IPS DF 6.9 (cell line): ENCODE results near the gene ZNF487.

ENCODE experiments used
- DNase-seq: peaks from one replicate; pipeline ENCODE4 v3.0.0-alpha.2; 2013; ENCODE audit warnings: low read depth, low spot score
- H3K27ac ChIP-seq: one replicate; pipeline ENCODE4 v1.5.1; 2013; ENCODE audit warnings: low read length, control low read depth
- H3K27me3 ChIP-seq: 2 replicates; pipeline ENCODE4 v1.6.1; 2013; ENCODE audit warnings: mild to moderate bottlenecking, low read length; ENCODE audit not compliant: control insufficient read depth, insufficient read depth
- H3K36me3 ChIP-seq: 2 replicates; pipeline ENCODE4 v1.6.1; 2013; ENCODE audit warnings: low read length; ENCODE audit not compliant: control insufficient read depth, insufficient read depth
- H3K4me1 ChIP-seq: 2 replicates; pipeline ENCODE4 v1.6.1; 2013; ENCODE audit warnings: low read length; ENCODE audit not compliant: control insufficient read depth, insufficient read depth
- H3K4me3 ChIP-seq: 2 replicates; pipeline ENCODE4 v1.5.1; 2013; ENCODE audit warnings: mild to moderate bottlenecking, low read length
- H3K9me3 ChIP-seq: 2 replicates; pipeline ENCODE4 v1.6.1; 2013; ENCODE audit warnings: low read length, inconsistent platforms; ENCODE audit not compliant: control insufficient read depth, insufficient read depth
- WGBS: extraction: QIAGEN DNeasy Blood & Tissue Kit; methylation state at CpG from one replicate; pipeline ENCODE4 v1.1.7; 2013; ENCODE audit warnings: mixed read lengths, missing lambda C conversion rate; ENCODE audit not compliant: insufficient read length, insufficient coverage; 5-methylcytosine and 5-hydroxymethylcytosine counted together

Gene ZNF487

DNA sequence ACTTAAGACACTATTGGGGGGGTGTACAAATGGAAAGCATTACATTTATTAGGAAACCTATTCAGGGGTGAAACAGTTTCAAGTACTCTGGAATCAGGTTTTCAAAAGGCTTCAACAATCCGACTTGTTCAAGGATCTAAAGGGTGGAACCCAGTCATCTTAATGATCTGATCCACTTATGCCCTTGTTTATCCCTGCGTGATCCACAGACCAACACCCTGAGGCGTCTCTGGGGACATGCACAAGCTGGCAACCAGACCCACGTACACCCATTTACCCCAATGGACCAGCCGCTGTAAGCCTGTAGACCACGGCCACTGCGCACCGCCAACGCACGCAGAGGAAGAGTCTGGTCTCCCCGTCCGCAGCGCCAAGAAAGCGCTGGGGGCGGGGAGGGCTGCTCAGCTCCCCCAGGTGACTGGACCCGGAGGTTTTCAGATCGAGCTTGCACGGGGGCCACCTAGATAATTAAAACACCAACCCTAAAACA, 41.3 kb upstream of the ZNF487 start:
- Histone ChIP-seq H3K36me3 (peaks cover 23% of the 10 kb centered on the region; the same call in 1 of the 2 replicates), H3K4me1 (peaks cover 3% of the 10 kb centered on the region)

DNA sequence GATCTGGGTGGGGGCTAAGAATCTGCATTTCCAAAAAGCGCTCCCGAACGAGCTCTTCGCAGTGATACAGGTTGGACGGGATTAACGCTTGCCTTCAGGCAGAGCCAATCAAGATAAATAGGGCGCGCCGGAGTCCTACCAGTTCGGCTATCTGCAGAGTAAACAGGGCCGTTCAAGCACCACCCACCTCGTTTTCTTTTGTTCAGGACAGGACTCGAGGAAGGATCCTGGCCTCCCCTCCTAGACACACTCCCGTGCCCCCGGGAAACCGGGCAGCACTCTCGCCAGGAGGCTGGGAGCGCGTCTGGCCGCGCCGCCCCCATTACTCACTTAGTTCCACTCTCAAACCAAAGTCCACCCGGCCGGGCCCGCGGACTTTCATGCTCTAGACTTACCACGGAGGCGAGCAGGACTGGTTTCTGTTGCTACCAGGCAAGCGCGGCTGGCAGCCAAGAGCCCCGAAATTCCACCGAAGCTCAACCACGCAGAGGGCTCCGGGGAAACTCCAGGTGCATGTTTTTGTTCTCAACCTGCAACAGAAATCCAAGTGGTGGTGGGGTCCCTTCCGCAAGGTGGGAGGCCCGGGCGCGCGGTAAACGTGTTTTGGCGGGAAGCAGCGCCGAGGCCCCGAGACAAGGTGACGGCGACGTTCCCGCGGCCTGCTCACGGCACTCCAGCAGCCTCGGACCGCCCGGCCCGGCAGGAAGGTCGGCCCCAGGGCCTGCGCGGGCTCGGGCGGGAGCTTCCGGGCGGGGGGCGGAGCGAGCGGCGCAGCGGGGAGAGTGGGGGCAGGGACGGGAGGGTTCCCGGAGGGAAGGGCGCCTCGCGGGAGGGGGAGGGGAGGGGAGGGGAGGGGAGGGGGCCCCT, 40.6 kb upstream of the ZNF487 start:
- DNase-seq = no peak
- no CpG with 5 or more reads among the region's 71 CpGs for WGBS
- H3K27me3 ChIP-seq = no peaks in the 10 kb centered on the region
- no peak overlapping the region for H3K27ac ChIP-seq
- H3K4me1 ChIP-seq = peaks cover 3% of the 10 kb centered on the region
- no peaks in the 10 kb centered on the region for H3K9me3 ChIP-seq
- peaks cover 21% of the 10 kb centered on the region; the same call in 1 of the 2 replicates for H3K36me3 ChIP-seq
- H3K4me3 ChIP-seq = peak overlapping the region; percentile 88

More for the DNA sequence above, 41.3 kb upstream of the ZNF487 start:
- Histone ChIP-seq H3K9me3 (no peaks in the 10 kb centered on the region), H3K4me3 (peak overlapping the region; percentile 88; the same call in 1 of the 2 replicates), H3K27ac (no peak overlapping the region), H3K27me3 (no peaks in the 10 kb centered on the region)
- no peak for DNase-seq
- WGBS = no CpG with 5 or more reads among the region's 18 CpGs

- Histone ChIP-seq H3K27ac (no peak overlapping the region), H3K9me3 (no peaks in the 10 kb centered on the region), H3K4me3 (peak overlapping the region; percentile 88; the same call in 1 of the 2 replicates), H3K4me1 (peaks cover 3% of the 10 kb centered on the region), H3K36me3 (peaks cover 17% of the 10 kb centered on the region; the same call in 1 of the 2 replicates), H3K27me3 (no peaks in the 10 kb centered on the region)
- no CpG with 5 or more reads among the region's 70 CpGs for WGBS
- DNase-seq = no peak
These were observed 39.8 kb upstream of the ZNF487 start for GRCh38 chr10:43396928-43397624.

DNA sequence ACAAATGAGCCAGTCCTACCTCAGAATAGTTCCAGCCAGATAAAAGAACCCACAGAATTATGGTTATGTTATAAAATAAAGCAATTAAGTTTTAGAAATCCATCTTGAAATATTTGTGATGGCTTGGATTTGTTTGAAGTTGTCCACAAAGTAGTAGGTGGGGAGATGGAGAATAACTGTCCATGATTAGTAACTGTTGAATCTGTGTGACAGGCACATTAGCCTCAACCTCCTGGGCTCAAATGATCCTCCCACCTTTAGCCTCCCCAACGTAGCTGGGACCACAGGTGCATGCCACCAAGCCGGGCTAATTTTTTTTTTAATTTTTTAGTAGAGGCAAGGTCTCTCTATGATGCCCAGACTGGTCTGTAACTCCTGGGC, 38.0 kb upstream of the ZNF487 start:
- no peak for DNase-seq
- H3K4me3 ChIP-seq = no peak overlapping the region
- no peak overlapping the region for H3K27ac ChIP-seq
- H3K4me1 ChIP-seq = peaks cover 3% of the 10 kb centered on the region
- no peaks in the 10 kb centered on the region for H3K27me3 ChIP-seq
- peaks cover 7% of the 10 kb centered on the region; the same call in 1 of the 2 replicates for H3K36me3 ChIP-seq
- whole genome bisulfite sequencing = no CpG with 5 or more reads among the region's 2 CpGs
- no peaks in the 10 kb centered on the region for H3K9me3 ChIP-seq

DNA sequence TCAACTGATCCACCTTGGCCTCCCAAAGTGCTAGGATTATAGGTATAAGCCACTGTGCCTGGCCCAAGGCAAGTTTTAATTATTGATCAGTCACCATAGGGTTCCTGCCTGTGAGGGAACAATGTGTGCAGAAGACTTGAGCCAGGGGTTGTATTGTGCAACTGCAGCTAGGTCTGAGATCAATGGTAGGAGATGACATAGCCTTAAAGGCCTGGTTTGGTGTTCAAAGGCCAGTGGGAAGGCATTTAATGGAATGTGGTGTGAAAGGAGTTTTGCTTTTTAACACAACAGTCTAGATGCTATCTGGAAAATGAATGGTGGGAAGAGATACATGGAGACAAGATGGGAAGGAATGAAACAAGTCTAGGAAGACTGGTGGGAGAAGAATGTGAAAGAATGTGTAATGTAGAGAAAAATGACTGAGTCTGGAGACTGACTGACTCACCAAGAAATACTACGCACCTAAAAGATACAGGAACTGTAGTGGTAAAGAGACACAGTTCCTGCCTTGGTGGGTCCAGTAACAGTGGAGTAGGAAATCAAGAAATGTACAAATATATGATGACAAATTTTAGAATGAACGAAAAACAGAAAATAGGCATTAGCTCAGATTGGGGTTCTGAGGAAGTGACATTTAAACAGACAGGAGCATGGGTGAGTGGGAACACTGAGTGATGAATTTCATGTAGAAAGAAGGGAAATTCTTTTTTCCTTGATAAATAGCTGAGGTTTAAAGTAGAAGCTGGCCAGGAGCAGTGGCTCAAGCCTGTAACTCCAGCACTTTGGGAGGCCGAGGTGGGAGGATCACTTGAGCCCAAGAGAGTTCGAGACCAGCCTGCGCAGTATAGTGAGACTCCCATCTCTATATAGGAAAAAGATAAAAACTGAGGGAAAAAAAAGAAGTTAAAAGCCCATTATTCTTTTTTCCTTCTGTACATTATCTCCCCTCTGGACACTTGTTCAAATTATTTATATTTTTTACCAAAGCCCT, 37.3 kb upstream of the ZNF487 start:
- Histone ChIP-seq H3K27ac (no peak overlapping the region), H3K4me3 (no peak overlapping the region), H3K9me3 (no peaks in the 10 kb centered on the region), H3K27me3 (no peaks in the 10 kb centered on the region), H3K4me1 (peaks cover 3% of the 10 kb centered on the region), H3K36me3 (0 out of 2 replicates have a peak, but pooled peaks cover 5% of the 10 kb centered on the region)
- WGBS = no CpG with 5 or more reads among the region's 5 CpGs
- no peak for DNase-seq

DNA sequence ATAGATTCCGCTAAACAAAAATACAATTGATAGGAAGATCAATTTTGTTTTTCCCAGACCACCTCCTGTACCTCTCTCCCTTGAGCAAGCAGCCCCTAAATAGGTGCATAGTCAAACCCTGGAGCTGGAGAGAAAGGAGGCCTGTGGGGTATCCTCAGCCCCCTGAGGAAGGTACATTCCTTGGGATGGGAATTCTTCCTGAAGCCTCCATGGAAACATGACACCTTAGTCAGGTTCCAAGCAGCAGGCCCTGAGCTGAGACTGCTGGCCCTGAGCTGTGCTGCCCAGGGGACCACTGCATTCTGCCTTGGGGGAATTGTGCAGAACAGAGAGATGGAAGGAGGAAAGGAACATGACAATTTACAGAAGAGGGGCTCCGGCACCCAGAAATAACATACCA, 35.3 kb upstream of the ZNF487 start:
- H3K27me3 ChIP-seq = no peaks in the 10 kb centered on the region
- no peak overlapping the region for H3K4me3 ChIP-seq
- H3K27ac ChIP-seq = no peak overlapping the region
- H3K4me1 ChIP-seq = peaks cover 3% of the 10 kb centered on the region
- 0 out of 2 replicates have a peak, but pooled peaks cover 5% of the 10 kb centered on the region for H3K36me3 ChIP-seq
- no peaks in the 10 kb centered on the region for H3K9me3 ChIP-seq
- no CpG with 5 or more reads among the region's 2 CpGs for WGBS
- no peak for DNase-seq

DNA sequence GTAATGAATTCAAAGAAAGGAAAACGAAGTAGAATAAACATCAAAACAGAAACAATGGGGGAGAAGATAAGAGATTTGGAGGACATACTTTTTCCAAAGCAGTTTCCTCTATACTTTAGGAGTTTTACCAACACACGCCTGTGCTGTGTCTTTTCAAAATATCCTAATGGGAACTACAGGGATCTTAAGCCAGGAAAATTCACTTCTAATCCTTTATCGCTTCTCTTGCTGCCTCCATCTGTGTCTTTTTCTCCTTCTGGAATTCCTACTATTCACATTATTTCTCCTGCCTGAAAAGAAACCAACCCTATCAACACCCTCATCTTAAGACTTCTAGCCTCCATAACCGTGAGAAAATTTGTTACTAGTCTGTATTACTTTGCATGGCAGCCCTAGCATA, 34.7 kb upstream of the ZNF487 start:
- no CpG with 5 or more reads among the region's 4 CpGs for WGBS
- Histone ChIP-seq H3K4me3 (no peak overlapping the region), H3K9me3 (no peaks in the 10 kb centered on the region), H3K27ac (no peak overlapping the region), H3K36me3 (0 out of 2 replicates have a peak, but pooled peaks cover 5% of the 10 kb centered on the region), H3K4me1 (peaks cover 3% of the 10 kb centered on the region), H3K27me3 (no peaks in the 10 kb centered on the region)
- no peak for DNase-seq

DNA sequence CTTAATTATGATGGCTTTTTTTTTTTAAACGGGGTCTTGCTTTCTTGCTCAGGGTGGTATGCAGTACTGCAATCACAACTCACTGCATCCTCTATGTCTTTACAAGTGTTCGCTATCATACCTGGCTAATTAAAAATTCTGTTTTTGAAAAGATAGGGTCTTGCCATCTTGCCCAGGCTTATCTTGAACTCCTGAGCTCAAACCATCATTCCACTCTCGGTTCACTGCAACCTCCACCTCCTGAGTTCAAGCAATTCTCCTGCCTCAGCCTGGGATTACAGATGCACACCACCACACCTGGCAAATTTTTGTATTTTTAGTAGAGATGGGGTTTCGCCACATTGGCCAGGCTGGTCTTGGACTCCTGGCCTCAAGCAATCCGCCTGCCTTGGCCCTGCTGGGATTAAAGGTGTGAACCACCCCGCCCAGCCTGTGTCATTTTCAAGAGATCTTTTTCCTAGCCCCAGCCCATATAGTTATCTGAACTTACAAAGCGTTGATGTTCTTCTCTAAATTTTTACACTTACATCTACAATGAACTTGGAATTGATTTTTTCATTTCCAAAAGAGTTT, 33.9 kb upstream of the ZNF487 start:
- no peak overlapping the region for H3K27ac ChIP-seq
- H3K36me3 ChIP-seq = 0 out of 2 replicates have a peak, but pooled peaks cover 5% of the 10 kb centered on the region
- no peak for DNase-seq
- no CpG with 5 or more reads among the region's 7 CpGs for WGBS
- H3K4me3 ChIP-seq = no peak overlapping the region
- H3K27me3 ChIP-seq = no peaks in the 10 kb centered on the region
- H3K9me3 ChIP-seq = no peaks in the 10 kb centered on the region
- H3K4me1 ChIP-seq = peaks cover 2% of the 10 kb centered on the region

GRCh38 chr10:43403911-43404703, 32.8 kb upstream of the ZNF487 start:
- no peak overlapping the region for H3K4me3 ChIP-seq
- no peaks in the 10 kb centered on the region for H3K9me3 ChIP-seq
- no CpG with 5 or more reads among the region's 14 CpGs for WGBS
- no peak for DNase-seq
- H3K4me1 ChIP-seq = no peaks in the 10 kb centered on the region; the same call in 1 of the 2 replicates
- no peak overlapping the region for H3K27ac ChIP-seq
- no peaks in the 10 kb centered on the region for H3K27me3 ChIP-seq
- 0 out of 2 replicates have a peak, but pooled peaks cover 5% of the 10 kb centered on the region for H3K36me3 ChIP-seq
